Dermis lymphatic vessel endothelial cell (primary cell): Measurements from ENCODE around the gene CDR2. TPM values are rescaled to one million over a fixed set of nuclear protein-coding genes. Genes with fewer than 3 reads are reported as not detected.

Experiments used
- total RNA-seq: library from RNA; depleted of rRNA; stranded (reverse); fragments of >200 nt; gene quantifications from 2 replicates; pipeline ENCODE4 v1.2.1, GENCODE V29; 2014

Gene CDR2
- 18.1 and 27.7 TPM in 2 replicates for total RNA-seq

GRCh38 chr16:22374311-22375116, at the start of gene CDR2:
TSS of gene CDR2 (minus strand) at chr16:22374619. CDS start at chr16:22374309, 310 bp downstream.

DNA sequence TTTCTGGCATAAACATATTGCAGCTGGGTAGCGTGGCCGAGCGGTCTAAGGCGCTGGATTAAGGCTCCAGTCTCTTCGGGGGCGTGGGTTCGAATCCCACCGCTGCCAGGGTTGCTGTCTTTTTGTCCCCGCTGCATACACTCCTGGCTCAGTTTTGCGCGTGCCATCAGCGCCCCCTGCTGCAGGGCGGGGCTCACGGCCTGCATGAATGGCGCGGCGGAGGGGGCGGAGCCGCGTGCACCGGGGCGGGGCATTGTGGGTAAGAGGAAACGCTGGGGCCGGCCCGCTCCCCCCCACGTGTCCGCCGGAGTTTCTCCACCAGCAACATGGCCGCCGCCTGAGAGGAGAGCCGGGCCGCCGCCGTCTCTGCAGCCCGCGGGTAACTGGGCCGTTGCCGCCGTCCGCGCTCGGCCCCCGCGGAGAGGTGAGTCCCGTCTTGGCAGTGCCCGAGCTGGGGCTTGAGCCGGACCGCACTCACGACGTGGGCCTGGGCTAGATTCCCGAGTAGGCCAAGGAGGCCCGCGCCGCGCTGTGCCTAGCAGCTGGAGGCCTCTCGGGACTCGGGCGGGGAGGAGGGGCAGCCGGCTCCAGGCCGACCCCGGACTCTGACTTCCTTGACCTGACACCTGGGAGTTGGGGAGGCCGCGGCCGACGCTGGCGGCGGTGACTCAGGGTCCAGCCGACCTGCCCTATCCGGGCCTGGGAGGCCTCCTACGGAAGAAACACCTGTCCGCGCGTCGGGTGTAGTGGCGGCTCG, 77.1 kb downstream of the CDR2 start, which contains the start of gene POLR3E:
POLR3E (plus strand) TSS at position 296 of the 757 bp plus-strand sequence. CDS start 5,560 bp downstream, outside the sequence.

Other genes starting within 250 kb of the CDR2 start
- gene SDR42E2, start 212.1 kb downstream of the CDR2 start, total RNA-seq = 0.17 and 0.43 TPM in 2 replicates
- 34.5 and 43.0 TPM in 2 replicates for gene EEF2K, start 168.3 kb downstream of the CDR2 start, total RNA-seq
- gene POLR3E, start 77.2 kb downstream of the CDR2 start, total RNA-seq = 34.6 and 51.3 TPM in 2 replicates
- gene NPIPB5, start 136.3 kb upstream of the CDR2 start, total RNA-seq = 59.5 and 66.0 TPM in 2 replicates